B cell (primary cell): Measurements from ENCODE around the gene PPCS. TPM values are rescaled to one million over a fixed set of nuclear protein-coding genes. Genes with fewer than 3 reads are reported as not detected.

ENCODE experiments used
- ATAC-seq: fragments of 200-7000 bp; cut with Tn5 transposase; one replicate; pipeline ENCODE4 v1.10.0; 2021; ENCODE audit warnings: low read depth, mild to moderate bottlenecking, moderate number of reproducible peaks, moderate library complexity
- CTCF ChIA-PET: fragments of 350-600 bp; sonication (Branson Sonifier 250); formaldehyde crosslinking; loops from one replicate; lab custom pipeline; 2021; ENCODE audit warnings: antibody characterized with exemption, inconsistent platforms; lab: Charles Lee
- POLR2A ChIA-PET: fragments of 350-600 bp; sonication (Branson Sonifier 250); formaldehyde crosslinking; loops from one replicate; lab custom pipeline; 2021; ENCODE audit warnings: antibody characterized with exemption; lab: Charles Lee
- DNase-seq: peaks from one replicate; pipeline ENCODE4 v3.0.0; 2013
- H2AFZ ChIP-seq: 2 replicates; pipeline ENCODE4 v1.6.1; 2012; ENCODE audit warnings: mild to moderate bottlenecking, low read depth, low read length; ENCODE audit not compliant: insufficient read depth, poor library complexity, severe bottlenecking
- H3K27ac ChIP-seq, 2 donors: 1 replicate in 1 of 2; 2 replicates in 1 of 2; pipeline ENCODE4 v1.5.1; 2012 to 2013; ENCODE audit warnings: low read length in 2 of 2, mild to moderate bottlenecking in 2 of 2, moderate library complexity in 1 of 2
- H3K27me3 ChIP-seq, 4 experiments: fragments of 200-600 bp in 1 of 4; sonication (generic) in 1 of 4; replicated peaks in 1 of 4; 1 replicate in 2 of 4; 2 replicates in 2 of 4; pipeline versions ENCODE4 v1.6.1 to v1.7.0; 2013 to 2016; ENCODE audit warnings: low read length in 3 of 4, mild to moderate bottlenecking in 2 of 4, mixed read lengths in 1 of 4, moderate library complexity in 1 of 4; ENCODE audit not compliant: insufficient read depth in 4 of 4, control insufficient read depth in 3 of 4; ENCODE audit errors: control extremely low read depth in 1 of 4
- H3K36me3 ChIP-seq, 2 experiments: replicated peaks in 1 of 2; 1 replicate in 1 of 2; 2 replicates in 1 of 2; pipeline versions ENCODE4 v1.6.1 to v1.7.1; 2013; ENCODE audit warnings: low read length in 1 of 2; ENCODE audit not compliant: insufficient read depth in 2 of 2, control insufficient read depth in 1 of 2; ENCODE audit errors: control extremely low read depth in 1 of 2, extremely low read depth in 1 of 2
- H3K4me1 ChIP-seq, 2 donors: fragments of 200-600 bp in 1 of 2; sonication (generic) in 1 of 2; 1 replicate in 1 of 2; 2 replicates in 1 of 2; pipeline versions ENCODE4 v1.5.1 to v1.6.1; 2013 to 2017; ENCODE audit warnings: low read length in 2 of 2; ENCODE audit not compliant: control insufficient read depth in 2 of 2, insufficient read depth in 2 of 2
- H3K4me2 ChIP-seq: replicated peaks from 2 replicates; pipeline ENCODE3; 2012; ENCODE audit warnings: mild to moderate bottlenecking, low read depth, low read length; ENCODE audit not compliant: poor library complexity, severe bottlenecking
- H3K4me3 ChIP-seq, 5 experiments: fragments of 200-600 bp in 1 of 5; sonication (generic) in 1 of 5; 1 replicate in 3 of 5; 2 replicates in 2 of 5; pipeline versions ENCODE4 v1.5.1 to v1.7.0; 2011 to 2016; ENCODE audit warnings: low read length in 4 of 5, mild to moderate bottlenecking in 4 of 5, low read depth in 2 of 5, control low read depth in 1 of 5, moderate library complexity in 1 of 5; ENCODE audit not compliant: insufficient read depth in 1 of 5; ENCODE audit errors: control extremely low read depth in 1 of 5, extremely low read depth in 1 of 5
- H3K79me2 ChIP-seq: fragments of 200-600 bp; sonication (generic); one replicate; pipeline ENCODE4 v1.6.0; 2016; ENCODE audit warnings: low read length; ENCODE audit not compliant: control insufficient read depth, insufficient read depth
- H3K9ac ChIP-seq: fragments of 200-600 bp; sonication (generic); 2 replicates; pipeline ENCODE4 v1.6.1; 2017; ENCODE audit warnings: mild to moderate bottlenecking, low read length, moderate library complexity
- H3K9me3 ChIP-seq, 3 donors: one replicate each; pipeline versions ENCODE4 v1.6.1 to v1.7.1; 2013; ENCODE audit warnings: low read length in 2 of 3; ENCODE audit not compliant: control insufficient read depth in 2 of 3, insufficient read depth in 1 of 3; ENCODE audit errors: control extremely low read depth in 1 of 3
- H4K20me1 ChIP-seq: 2 replicates; pipeline ENCODE4 v1.6.0; 2012; ENCODE audit warnings: mild to moderate bottlenecking, low read length; ENCODE audit not compliant: insufficient read depth, control insufficient read depth, poor library complexity, severe bottlenecking
- H3K27ac Mint-ChIP-seq: one replicate; pipeline ENCODE4 v1.8.0; 2021; ENCODE audit warnings: mixed read lengths
- H3K27me3 Mint-ChIP-seq: one replicate; pipeline ENCODE4 v1.8.0; 2021; ENCODE audit warnings: mixed read lengths
- H3K4me1 Mint-ChIP-seq: one replicate; pipeline ENCODE4 v1.8.0; 2021; ENCODE audit warnings: mixed read lengths
- H3K4me3 Mint-ChIP-seq: one replicate; pipeline ENCODE4 v1.8.0; 2021; ENCODE audit warnings: mixed read lengths
- H3K9me3 Mint-ChIP-seq: one replicate; pipeline ENCODE4 v1.8.0; 2022; ENCODE audit warnings: mixed read lengths; ENCODE audit not compliant: insufficient read depth
- CTCF ChIP-seq: fragments of 200-600 bp; IDR thresholded peaks from one replicate; pipeline ENCODE4 v1.8.0; 2022; ENCODE audit warnings: antibody characterized with exemption, mild to moderate bottlenecking
- EZH2 ChIP-seq: IDR thresholded peaks from 2 replicates; pipeline ENCODE4 v1.6.1; 2012; ENCODE audit warnings: borderline replicate concordance, low read depth, mild to moderate bottlenecking, moderate library complexity, low read length; ENCODE audit not compliant: insufficient read depth, poor library complexity, severe bottlenecking
- WGBS: methylation state at CpG from one replicate; pipeline ENCODE4 v1.1.5; 2013; ENCODE audit warnings: missing lambda C conversion rate; ENCODE audit not compliant: insufficient coverage; 5-methylcytosine and 5-hydroxymethylcytosine counted together
- intact Hi-C: fragments of 100-400 bp; cut with micrococcal nuclease; formaldehyde crosslinking; loops from one replicate; pipeline ENCODE4 v1.10.0; 2022
- polyA plus RNA-seq: library from polyadenylated mRNA; depleted of rRNA; stranded (reverse); fragments of >200 nt; gene quantifications from 2 replicates; pipeline ENCODE4 v1.2.3, GENCODE V29; 2012
- total RNA-seq, 2 donors: library from RNA; stranded (reverse); fragments of 120-200 nt in 1 of 2; gene quantifications; 1 replicate in 1 of 2; 2 replicates in 1 of 2; pipeline versions ENCODE4 v1.2.3 to v1.2.4, GENCODE V29; 2013 to 2022

The PPCS gene
- total and polyA plus RNA-seq, 2 donors (not counting 1 experiment from before 2014, with no cell fraction given) = 74.9 to 88.4 TPM

- no peak overlapping the region for H3K4me3 ChIP-seq
- no peaks in the 10 kb centered on the region for H3K9me3 Mint-ChIP-seq
- no peaks in the 10 kb centered on the region for H4K20me1 ChIP-seq
- 100% methylated on average over 1 of the region's 6 CpGs for WGBS
- peaks cover 4% of the 10 kb centered on the region for H3K27me3 Mint-ChIP-seq
- H3K36me3 ChIP-seq = no peaks in the 10 kb centered on the region
- H3K4me3 Mint-ChIP-seq = no peak overlapping the region
- DNase-seq (no peak), ATAC-seq (no peak)
- no peak overlapping the region for H3K27ac Mint-ChIP-seq
- no peak overlapping the region for H3K27ac ChIP-seq
- H3K9ac ChIP-seq = no peak overlapping the region
- POLR2A ChIA-PET = no interaction called here
- H3K4me1 ChIP-seq = no peaks in the 10 kb centered on the region
- no peaks in the 10 kb centered on the region for H3K27me3 ChIP-seq
- H3K79me2 ChIP-seq = no peaks in the 10 kb centered on the region
- no peak overlapping the region for H3K4me2 ChIP-seq
- CTCF ChIA-PET = no interaction called here
- TF ChIP-seq EZH2 = no peak
- no peak overlapping the region for H2AFZ ChIP-seq
- H3K4me1 Mint-ChIP-seq = no peaks in the 10 kb centered on the region
- no peaks in the 10 kb centered on the region for H3K9me3 ChIP-seq
- intact Hi-C loops = no loop called here
Measured at GRCh38 chr1:42433369-42433768, 23.0 kb upstream of the PPCS start.

- ChIA-PET POLR2A (no interaction called here), CTCF (no interaction called here)
- no peak for ATAC-seq
- peaks cover 4% of the 10 kb centered on the region for H3K27me3 Mint-ChIP-seq
- no peak overlapping the region for H3K4me2 ChIP-seq
- no peaks in the 10 kb centered on the region for H3K4me1 Mint-ChIP-seq
- intact Hi-C loops = no loop called here
- no peak overlapping the region for H3K27ac Mint-ChIP-seq
- H3K9ac ChIP-seq = no peak overlapping the region
- H2AFZ ChIP-seq = no peak overlapping the region
- no peak overlapping the region for H3K4me3 Mint-ChIP-seq
- H4K20me1 ChIP-seq = no peaks in the 10 kb centered on the region
- no peaks in the 10 kb centered on the region for H3K9me3 Mint-ChIP-seq
- no peaks in the 10 kb centered on the region for H3K36me3 ChIP-seq
- no peaks in the 10 kb centered on the region for H3K9me3 ChIP-seq
- no peaks in the 10 kb centered on the region for H3K4me1 ChIP-seq
- no peak for TF ChIP-seq EZH2
- TF ChIP-seq CTCF = no peak
- 95% methylated on average over 3 of the region's 4 CpGs for WGBS
- DNase-seq = no peak
- no peak overlapping the region for H3K27ac ChIP-seq
- no peaks in the 10 kb centered on the region for H3K27me3 ChIP-seq
- no peaks in the 10 kb centered on the region for H3K79me2 ChIP-seq
- no peak overlapping the region for H3K4me3 ChIP-seq
Measured at GRCh38 chr1:42434340-42434739, 22.0 kb upstream of the PPCS start.
